PC-3 (cell line): ENCODE results near the gene LY6G5C. TPM values are rescaled to one million over a fixed set of nuclear protein-coding genes. Genes with fewer than 3 reads are reported as not detected.
A peak's percentile ranks its signal among the peaks of the same experiment; 100 is the strongest.

Experiments used
- ATAC-seq: fragments of 200-7000 bp; cut with Tn5 transposase; 2 replicates; pipeline ENCODE4 v1.9.1; 2020; ENCODE audit warnings: mild to moderate bottlenecking, moderate library complexity
- BruUV-seq: library from RNA; stranded (reverse); fragments of 400-500 nt; replicated peaks from 2 replicates; lab custom pipeline; 2021; lab: Mats Ljungman, UMichigan
- CTCF ChIA-PET: fragments of 300-600 bp; sonication (Branson Sonifier 250); formaldehyde crosslinking; loops from one replicate; lab custom pipeline; 2022; ENCODE audit warnings: antibody characterized with exemption; lab: Charles Lee
- POLR2A ChIA-PET: fragments of 300-600 bp; sonication (Branson Sonifier 250); formaldehyde crosslinking; loops from one replicate; lab custom pipeline; 2022; ENCODE audit warnings: antibody characterized with exemption; ENCODE audit not compliant: unreplicated experiment; lab: Charles Lee
- DNase-seq: peaks from one replicate; pipeline ENCODE4 v3.0.0-alpha.2; 2015
- H2AFZ ChIP-seq: fragments of 300-600 bp; sonication (generic); 2 replicates; pipeline ENCODE4 v1.6.0; 2016; ENCODE audit warnings: antibody characterized with exemption, low read length
- H3F3A ChIP-seq: fragments of 300-600 bp; sonication (generic); one replicate; pipeline ENCODE4 v1.6.0; 2017; ENCODE audit warnings: antibody characterized with exemption, low read length, control low read depth, mild to moderate bottlenecking; ENCODE audit not compliant: unreplicated experiment
- H3K27ac ChIP-seq: fragments of 300-600 bp; sonication (generic); 2 replicates; pipeline ENCODE4 v1.5.1; 2016; ENCODE audit warnings: mild to moderate bottlenecking, low read length
- H3K27me3 ChIP-seq: fragments of 300-600 bp; sonication (generic); 2 replicates; pipeline ENCODE4 v1.6.1; 2016; ENCODE audit warnings: low read length, mixed read lengths
- H3K36me3 ChIP-seq: fragments of 300-600 bp; sonication (generic); 2 replicates; pipeline ENCODE4 v1.6.1; 2016; ENCODE audit warnings: low read depth, mixed run types, low read length, mixed read lengths
- H3K4me1 ChIP-seq: fragments of 300-600 bp; sonication (generic); 2 replicates; pipeline ENCODE4 v1.5.1; 2016; ENCODE audit warnings: low read length; ENCODE audit not compliant: insufficient read depth
- H3K4me2 ChIP-seq: fragments of 300-600 bp; sonication (generic); 2 replicates; pipeline ENCODE4 v1.6.0; 2016; ENCODE audit warnings: low read length
- H3K4me3 ChIP-seq: fragments of 300-600 bp; sonication (generic); 2 replicates; pipeline ENCODE4 v1.5.1; 2016; ENCODE audit warnings: mild to moderate bottlenecking, low read length, mixed read lengths
- H3K79me2 ChIP-seq: fragments of 300-600 bp; sonication (generic); 2 replicates; pipeline ENCODE4 v1.6.1; 2017; ENCODE audit warnings: low read length, mixed read lengths
- H3K9ac ChIP-seq: fragments of 300-600 bp; sonication (generic); 2 replicates; pipeline ENCODE4 v1.6.0; 2016; ENCODE audit warnings: mild to moderate bottlenecking, low read length
- H3K9me2 ChIP-seq: fragments of 300-600 bp; sonication (generic); replicated peaks from 2 replicates; pipeline ENCODE4 v1.6.1; 2016; ENCODE audit warnings: mixed run types, low read length, mixed read lengths
- H3K9me3 ChIP-seq: fragments of 300-600 bp; sonication (generic); 2 replicates; pipeline ENCODE4 v1.6.1; 2016; ENCODE audit warnings: low read length, mixed read lengths
- H4K20me1 ChIP-seq: fragments of 300-600 bp; sonication (generic); 2 replicates; pipeline ENCODE4 v1.6.1; 2016; ENCODE audit warnings: low read length, mixed read lengths
- CTCF ChIP-seq: fragments of 300-600 bp; sonication (generic); conservative IDR thresholded peaks from 2 replicates; pipeline ENCODE4 v1.5.1; 2017; ENCODE audit warnings: antibody characterized with exemption, low read depth, mild to moderate bottlenecking, low read length
- EZH2 ChIP-seq: fragments of 300-600 bp; sonication (generic); IDR thresholded peaks from one replicate; pipeline ENCODE4 v1.6.1; 2017; ENCODE audit warnings: antibody characterized with exemption, mild to moderate bottlenecking, low read length; ENCODE audit not compliant: unreplicated experiment
- EZH2phosphoT487 ChIP-seq: fragments of 300-600 bp; sonication (generic); IDR thresholded peaks from 2 replicates; pipeline ENCODE4 v1.6.1; 2018; ENCODE audit warnings: mild to moderate bottlenecking, antibody characterized with exemption, low read length, borderline replicate concordance
- intact Hi-C: fragments of 100-400 bp; cut with micrococcal nuclease; formaldehyde crosslinking; loops from 2 replicates; pipeline ENCODE4 v1.9.0; 2023
- total RNA-seq: library from RNA; depleted of rRNA; stranded (reverse); fragments of >200 nt; gene quantifications from 2 replicates; pipeline ENCODE4 v1.2.3, GENCODE V29; 2014

Gene LY6G5C
- total RNA-seq, 1 experiment from 2014 or later, result 1.8 TPM

- Histone ChIP-seq H2AFZ (no peak overlapping the region), H4K20me1 (no peaks in the 10 kb centered on the region), H3K4me3 (no peak overlapping the region), H3F3A (no peaks in the 10 kb centered on the region), H3K9me2 (no peaks in the 10 kb centered on the region), H3K4me1 (peaks cover 12% of the 10 kb centered on the region), H3K9me3 (no peaks in the 10 kb centered on the region), H3K79me2 (no peaks in the 10 kb centered on the region), H3K27ac (no peak overlapping the region), H3K36me3 (no peaks in the 10 kb centered on the region), H3K27me3 (no peaks in the 10 kb centered on the region), H3K9ac (no peak overlapping the region), H3K4me2 (no peak overlapping the region)
- no TSS peak for BruUV-seq
- CTCF ChIA-PET, result no interaction called here
- ATAC-seq (no peak), DNase-seq (no peak)
- TF ChIP-seq EZH2phosphoT487 (no peak), CTCF (no peak), EZH2 (no peak)
- intact Hi-C loops, result loop anchor here (10.0 kb wide), 1 partner anchor 51 kb away; the partner anchor contains the start of gene SAPCD1
- POLR2A ChIA-PET, result interaction anchor here (1.1 kb wide), 1 partner anchor 113 kb away, joined by 3 read pairs; no protein-coding TSS in a partner anchor
These were observed 32.6 kb upstream of the LY6G5C start for GRCh38 chr6:31713465-31713864.

- ATAC-seq (peak; percentile 97), DNase-seq (peak; percentile 61)
- Histone ChIP-seq H3K9ac (no peak overlapping the region), H3K9me2 (no peaks in the 10 kb centered on the region), H3K27ac (no peak overlapping the region), H2AFZ (no peak overlapping the region), H3K4me2 (no peak overlapping the region), H4K20me1 (no peaks in the 10 kb centered on the region), H3K36me3 (no peaks in the 10 kb centered on the region), H3K4me3 (no peak overlapping the region), H3K79me2 (no peaks in the 10 kb centered on the region), H3K4me1 (peaks cover 2% of the 10 kb centered on the region), H3K27me3 (no peaks in the 10 kb centered on the region), H3F3A (no peaks in the 10 kb centered on the region), H3K9me3 (no peaks in the 10 kb centered on the region)
- TF ChIP-seq CTCF (peak; percentile 66), EZH2phosphoT487 (no peak), EZH2 (no peak)
- no TSS peak for BruUV-seq
- ChIA-PET CTCF (no interaction called here), POLR2A (interaction anchor here (1.1 kb wide), 1 partner anchor 114 kb away, joined by 3 read pairs; no protein-coding TSS in a partner anchor)
- intact Hi-C loops, result loop anchor here (1.0 to 10.0 kb wide), 2 partner anchors 53 to 118 kb away; partner anchors contain the start of gene SAPCD1
These were observed 31.4 kb upstream of the LY6G5C start for GRCh38 chr6:31712296-31712695.

GRCh38 chr6:31711233-31711632, 30.4 kb upstream of the LY6G5C start:
- Histone ChIP-seq H3K27me3 (no peaks in the 10 kb centered on the region), H3K27ac (no peak overlapping the region), H3K4me2 (no peak overlapping the region), H3K36me3 (no peaks in the 10 kb centered on the region), H2AFZ (no peak overlapping the region), H3K79me2 (no peaks in the 10 kb centered on the region), H3K9ac (no peak overlapping the region), H3K9me2 (no peaks in the 10 kb centered on the region), H3F3A (no peaks in the 10 kb centered on the region), H3K9me3 (no peaks in the 10 kb centered on the region), H4K20me1 (no peaks in the 10 kb centered on the region), H3K4me3 (no peak overlapping the region), H3K4me1 (no peaks in the 10 kb centered on the region)
- CTCF ChIA-PET, result no interaction called here
- intact Hi-C loops, result loop anchor here (10.0 kb wide), 1 partner anchor 54 kb away; the partner anchor contains the start of gene SAPCD1
- BruUV-seq, result no TSS peak
- POLR2A ChIA-PET, result no interaction called here
- TF ChIP-seq EZH2, result no peak
- TF ChIP-seq CTCF, result no peak
- DNase-seq (no peak), ATAC-seq (no peak)
